Body of pancreas (tissue), 4 donors: ENCODE data around the gene PRAMEF5.
"Not testable (repeated sequence)": the region's sequence is repeated elsewhere in the genome, so short reads cannot be mapped to it uniquely, and the experiment has no call there.

Experiments
- CTCF ChIP-seq, 7 experiments: fragments of 450-650 bp in 4 of 7; fragments of 200-600 bp in 3 of 7; sonication (generic) in 3 of 7; IDR thresholded peaks; one replicate each; pipeline ENCODE4 v1.5.1; 2016 to 2019; ENCODE audit warnings: antibody characterized with exemption in 7 of 7
- POLR2A ChIP-seq, 3 donors: fragments of 450-650 bp; IDR thresholded peaks; one replicate each; pipeline ENCODE4 v1.6.1; 2016; ENCODE audit warnings: antibody characterized with exemption in 3 of 3, mild to moderate bottlenecking in 2 of 3

GRCh38 chr1:13302197-13302596, 48.2 kb downstream of the PRAMEF5 start:
- TF ChIP-seq POLR2A, CTCF (IDR thresholded peaks at IDR 0.05): not testable (repeated sequence)
